ENCODE data around the gene TUBB4A.

DNA sequence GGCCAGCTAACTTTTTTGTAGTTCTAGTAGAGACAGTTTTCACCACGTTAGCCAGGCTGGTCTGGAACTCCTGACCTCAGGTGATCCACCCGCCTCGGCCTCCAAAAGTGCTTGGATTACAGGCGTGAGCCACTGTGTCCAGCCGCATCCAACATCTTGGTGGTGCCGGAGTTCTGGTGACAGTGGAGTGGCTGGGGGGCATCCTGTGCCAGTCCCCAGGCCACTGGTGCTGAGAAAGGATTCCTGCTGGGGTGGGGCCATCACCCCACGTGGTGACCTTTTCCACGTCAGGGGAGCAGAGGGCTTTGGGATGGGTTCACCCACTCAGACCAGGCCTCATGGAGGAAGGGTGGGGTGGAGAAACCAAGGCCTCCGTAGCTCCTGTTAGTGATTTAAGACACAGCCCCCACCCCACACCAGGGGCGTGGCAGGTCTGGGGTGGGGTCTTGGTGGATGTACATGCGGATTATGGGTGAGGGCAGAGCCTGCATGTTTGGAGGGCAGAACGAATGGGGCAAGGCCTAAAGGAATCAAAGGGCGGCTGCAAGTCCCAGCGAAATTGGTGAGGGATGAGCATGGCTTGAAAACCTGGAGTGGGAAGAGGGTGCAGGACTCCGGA is 12.9 kb upstream of the TUBB4A start:
- no peak for TF ChIP-seq CTCF (conservative IDR thresholded peaks at IDR 0.05 in 1 of 2, IDR thresholded peaks at IDR 0.05 in 1 of 2; ENCODE audit: low read depth in 1 of 2, low read length in 2 of 2)
- no peak for TF ChIP-seq EZH2 (IDR thresholded peaks at IDR 0.05; ENCODE audit: low read length, missing control alignments)

All from fibroblast of lung (primary cell).